ENCODE measurements around the gene POMT1. TPM values are rescaled to one million over a fixed set of nuclear protein-coding genes. Genes with fewer than 3 reads are reported as not detected.

Gene POMT1
- total RNA-seq, 3 donors from 2014 or later (not counting 1 experiment from before 2014, with no cell fraction given) = 35.5 to 38.8 (median 36.3) TPM

GRCh38 chr9:131528186-131528585 is 25.5 kb downstream of the POMT1 start:
- TF ChIP-seq, protein P1, sequence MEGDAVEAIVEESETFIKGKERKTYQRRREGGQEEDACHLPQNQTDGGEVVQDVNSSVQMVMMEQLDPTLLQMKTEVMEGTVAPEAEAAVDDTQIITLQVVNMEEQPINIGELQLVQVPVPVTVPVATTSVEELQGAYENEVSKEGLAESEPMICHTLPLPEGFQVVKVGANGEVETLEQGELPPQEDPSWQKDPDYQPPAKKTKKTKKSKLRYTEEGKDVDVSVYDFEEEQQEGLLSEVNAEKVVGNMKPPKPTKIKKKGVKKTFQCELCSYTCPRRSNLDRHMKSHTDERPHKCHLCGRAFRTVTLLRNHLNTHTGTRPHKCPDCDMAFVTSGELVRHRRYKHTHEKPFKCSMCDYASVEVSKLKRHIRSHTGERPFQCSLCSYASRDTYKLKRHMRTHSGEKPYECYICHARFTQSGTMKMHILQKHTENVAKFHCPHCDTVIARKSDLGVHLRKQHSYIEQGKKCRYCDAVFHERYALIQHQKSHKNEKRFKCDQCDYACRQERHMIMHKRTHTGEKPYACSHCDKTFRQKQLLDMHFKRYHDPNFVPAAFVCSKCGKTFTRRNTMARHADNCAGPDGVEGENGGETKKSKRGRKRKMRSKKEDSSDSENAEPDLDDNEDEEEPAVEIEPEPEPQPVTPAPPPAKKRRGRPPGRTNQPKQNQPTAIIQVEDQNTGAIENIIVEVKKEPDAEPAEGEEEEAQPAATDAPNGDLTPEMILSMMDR (IDR thresholded peaks at IDR 0.05) = no peak
- intact Hi-C loops (cut with micrococcal nuclease) = no loop called here
- H3K4me1 ChIP-seq (ENCODE audit: control insufficient read depth, insufficient read depth, low read length) = peaks cover 18% of the 10 kb centered on the region
- peaks cover 6% of the 10 kb centered on the region for H3K36me3 Mint-ChIP-seq
- peak overlapping the region; percentile 68 for H3K4me3 Mint-ChIP-seq
- no peaks in the 10 kb centered on the region for H3K9me3 Mint-ChIP-seq
- peaks cover 0 to 10% of the 10 kb centered on the region in 2 donors for H3K4me1 Mint-ChIP-seq
- H3K27ac ChIP-seq (ENCODE audit: low read length) = no peak overlapping the region
- no peak overlapping the region for H3K27ac Mint-ChIP-seq
- 96% methylated on average over 6 of the region's 7 CpGs for WGBS (ENCODE audit: insufficient coverage)
- no peak overlapping the region for H3K4me3 ChIP-seq (ENCODE audit: low read length)
- H3K36me3 ChIP-seq (ENCODE audit: control insufficient read depth, insufficient read depth, low read length) = peaks cover 45% of the 10 kb centered on the region
- DNase-seq = no peak
- no peaks in the 10 kb centered on the region for H3K27me3 ChIP-seq (ENCODE audit: control insufficient read depth, insufficient read depth, low read length)
- no peaks in the 10 kb centered on the region for H3K27me3 Mint-ChIP-seq (ENCODE audit: low read depth in 2 of 2)
- no peaks in the 10 kb centered on the region for H3K9me3 ChIP-seq (ENCODE audit: control insufficient read depth, insufficient read depth, low read length)
- ATAC-seq = no peak

DNA sequence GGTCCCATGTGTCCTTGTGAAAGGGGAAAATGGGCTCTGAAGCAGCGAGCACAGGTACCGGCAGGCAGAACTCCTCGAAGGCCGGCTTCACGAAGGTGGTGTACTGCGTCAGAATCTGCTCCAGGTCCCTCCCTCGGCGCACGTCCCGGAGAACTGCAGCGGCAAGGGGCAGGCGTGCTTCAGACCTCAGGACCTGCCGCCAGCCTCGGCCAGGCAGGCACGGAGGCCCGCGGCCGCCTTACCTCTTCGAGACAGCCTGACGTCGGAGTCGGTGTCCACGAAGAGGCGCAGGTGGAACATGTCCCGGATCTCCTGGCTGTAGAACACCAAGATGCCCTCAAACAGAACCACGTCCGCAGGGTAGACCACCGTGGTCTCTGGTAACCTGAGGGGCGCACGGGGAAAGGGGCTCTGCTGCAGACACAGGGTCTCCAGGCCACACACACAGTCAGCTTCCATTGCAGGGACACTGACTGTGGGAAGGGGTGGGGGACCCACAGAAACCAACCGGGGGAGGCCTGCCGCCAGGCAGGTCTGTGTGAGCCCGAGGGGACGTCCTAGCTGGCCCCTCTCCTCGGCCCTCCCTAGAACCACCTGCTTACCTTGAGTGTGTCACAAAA is 26.3 kb downstream of the POMT1 start:
- Mint-ChIP-seq H3K36me3 (peaks cover 6% of the 10 kb centered on the region), H3K9me3 (no peaks in the 10 kb centered on the region), H3K27me3 (ENCODE audit: low read depth in 2 of 2) (no peaks in the 10 kb centered on the region), H3K4me3 (no peak overlapping the region), H3K27ac (no peak overlapping the region), H3K4me1 (peaks cover 0 to 10% of the 10 kb centered on the region in 2 donors)
- H3K27me3 ChIP-seq (ENCODE audit: control insufficient read depth, insufficient read depth, low read length) = no peaks in the 10 kb centered on the region
- WGBS (ENCODE audit: insufficient coverage) = 97% methylated on average over 35 of the region's 35 CpGs
- TF ChIP-seq, protein P1 (IDR thresholded peaks at IDR 0.05) = no peak
- H3K9me3 ChIP-seq (ENCODE audit: control insufficient read depth, insufficient read depth, low read length) = no peaks in the 10 kb centered on the region
- H3K4me1 ChIP-seq (ENCODE audit: control insufficient read depth, insufficient read depth, low read length) = peaks cover 18% of the 10 kb centered on the region
- intact Hi-C loops (cut with micrococcal nuclease) = no loop called here
- no peak overlapping the region for H3K4me3 ChIP-seq (ENCODE audit: low read length)
- ATAC-seq (no peak), DNase-seq (no peak)
- H3K27ac ChIP-seq (ENCODE audit: low read length) = no peak overlapping the region
- peaks cover 37% of the 10 kb centered on the region for H3K36me3 ChIP-seq (ENCODE audit: control insufficient read depth, insufficient read depth, low read length)

DNA sequence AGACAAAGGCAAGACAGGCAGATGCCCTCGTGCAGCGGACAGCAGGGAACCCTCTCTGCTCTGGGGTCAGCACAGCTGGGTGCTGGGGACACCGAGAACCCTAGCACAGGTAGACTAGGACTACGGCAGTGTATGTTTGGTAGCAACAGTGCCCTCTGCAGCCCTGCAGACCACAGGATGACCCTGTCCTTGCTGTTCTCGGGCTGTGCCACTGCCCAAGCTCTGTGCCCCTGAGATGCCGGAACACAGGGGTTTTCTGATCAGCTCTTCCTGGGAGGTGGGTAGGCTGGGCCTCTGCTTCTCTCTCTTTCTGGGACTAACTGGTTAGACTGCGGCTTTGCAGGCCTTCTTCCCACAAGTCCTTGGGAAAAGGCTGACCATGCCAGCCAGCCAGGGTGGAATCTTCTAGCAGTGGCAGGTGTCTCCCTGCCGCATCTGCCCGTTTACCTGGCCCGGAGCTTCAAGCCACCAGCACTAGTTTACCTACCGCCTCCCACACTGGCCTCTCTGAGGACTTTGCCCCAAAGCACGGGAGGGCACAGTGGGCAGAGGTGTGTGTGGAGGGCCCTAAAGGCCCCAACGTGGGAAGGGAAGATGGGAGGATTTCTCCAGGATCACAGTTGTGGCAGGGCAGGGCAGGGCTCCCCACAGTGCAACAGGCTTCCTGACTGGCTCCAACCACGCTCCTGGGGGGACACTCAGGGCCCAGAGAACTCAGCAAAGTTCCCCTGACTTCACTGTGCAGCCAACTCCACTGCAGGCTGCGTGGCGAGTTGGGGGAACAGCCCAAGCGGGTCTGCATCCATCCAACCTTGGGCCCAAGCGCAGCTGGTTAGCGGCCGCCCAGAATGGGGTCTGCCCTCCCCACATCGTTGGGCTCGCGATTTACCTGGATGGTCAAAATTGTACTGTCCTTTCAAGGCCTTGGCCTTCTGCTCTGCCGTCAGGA is 27.2 kb downstream of the POMT1 start:
- intact Hi-C loops (cut with micrococcal nuclease) = no loop called here
- H3K4me1 Mint-ChIP-seq = peaks cover 0 to 15% of the 10 kb centered on the region in 2 donors
- TF ChIP-seq, protein P1 (IDR thresholded peaks at IDR 0.05) = no peak
- no peaks in the 10 kb centered on the region for H3K9me3 Mint-ChIP-seq
- 79% methylated on average over 24 of the region's 24 CpGs for WGBS (ENCODE audit: insufficient coverage)
- no peak overlapping the region for H3K27ac ChIP-seq (ENCODE audit: low read length)
- H3K4me1 ChIP-seq (ENCODE audit: control insufficient read depth, insufficient read depth, low read length) = peaks cover 27% of the 10 kb centered on the region
- H3K4me3 Mint-ChIP-seq = peak overlapping the region; percentile 76
- ATAC-seq = no peak
- peaks cover 34% of the 10 kb centered on the region for H3K36me3 ChIP-seq (ENCODE audit: control insufficient read depth, insufficient read depth, low read length)
- peaks cover 6% of the 10 kb centered on the region for H3K36me3 Mint-ChIP-seq
- peak overlapping the region in 1 of 2 donors; percentile 51 for H3K27ac Mint-ChIP-seq
- DNase-seq = no peak
- peak overlapping the region; percentile 42 for H3K4me3 ChIP-seq (ENCODE audit: low read length)
- H3K27me3 ChIP-seq (ENCODE audit: control insufficient read depth, insufficient read depth, low read length) = no peaks in the 10 kb centered on the region
- no peaks in the 10 kb centered on the region for H3K9me3 ChIP-seq (ENCODE audit: control insufficient read depth, insufficient read depth, low read length)
- H3K27me3 Mint-ChIP-seq (ENCODE audit: low read depth in 2 of 2) = no peaks in the 10 kb centered on the region

All from natural killer cell (primary cell).